ENCODE data around the gene PRSS56. TPM values are rescaled to one million over a fixed set of nuclear protein-coding genes. Genes with fewer than 3 reads are reported as not detected.
"Not testable (repeated sequence)": the region's sequence is repeated elsewhere in the genome, so short reads cannot be mapped to it uniquely, and the experiment has no call there.

Gene PRSS56
- total RNA-seq, 1 donor from 2014 or later, result not detected

- no peak for DNase-seq (ENCODE audit: low read depth)
These were observed 5.7 kb downstream of the PRSS56 start, which contains the start of gene CHRND for GRCh38 chr2:232525791-232526371. Gene CHRND, plus strand, starts transcription at chr2:232526160. Its CDS starts 56 bp downstream, at chr2:232526216.

- DNase-seq (ENCODE audit: low read depth), result no peak
These were observed 6.3 kb downstream of the PRSS56 start for GRCh38 chr2:232526372-232526941.

GRCh38 chr2:232527905-232528470 is 7.8 kb downstream of the PRSS56 start:
- no peak for DNase-seq (ENCODE audit: low read depth)

GRCh38 chr2:232528746-232529460 is 8.7 kb downstream of the PRSS56 start:
- no peak for DNase-seq (ENCODE audit: low read depth)

GRCh38 chr2:232529806-232530547 is 9.8 kb downstream of the PRSS56 start:
- no peak for DNase-seq (ENCODE audit: low read depth)

- DNase-seq (ENCODE audit: low read depth), result no peak
These were observed 10.6 kb downstream of the PRSS56 start for GRCh38 chr2:232530626-232531260.

- DNase-seq (ENCODE audit: low read depth), result no peak
These were observed 12.2 kb downstream of the PRSS56 start for GRCh38 chr2:232532419-232532818.

GRCh38 chr2:232532821-232533220 is 12.6 kb downstream of the PRSS56 start:
- not testable (repeated sequence) for DNase-seq (ENCODE audit: low read depth)

GRCh38 chr2:232533944-232534710 is 13.9 kb downstream of the PRSS56 start:
- no peak for DNase-seq (ENCODE audit: low read depth)

GRCh38 chr2:232534940-232535651 is 14.9 kb downstream of the PRSS56 start:
- DNase-seq (ENCODE audit: low read depth), result no peak

GRCh38 chr2:232535761-232536530 is 15.8 kb downstream of the PRSS56 start:
- no peak for DNase-seq (ENCODE audit: low read depth)

GRCh38 chr2:232537079-232537478 is 16.9 kb downstream of the PRSS56 start:
- DNase-seq (ENCODE audit: low read depth), result no peak

- DNase-seq (ENCODE audit: low read depth), result no peak
These were observed 17.3 kb downstream of the PRSS56 start for GRCh38 chr2:232537499-232537898.

GRCh38 chr2:232538671-232539070 is 18.5 kb downstream of the PRSS56 start:
- no peak for DNase-seq (ENCODE audit: low read depth)

- no peak for DNase-seq (ENCODE audit: low read depth)
These were observed 19.4 kb downstream of the PRSS56 start, which contains the start of gene CHRNG for GRCh38 chr2:232539298-232540231. Gene CHRNG, plus strand, starts transcription at chr2:232539692. Its CDS starts 56 bp downstream, at chr2:232539748.

- no peak for DNase-seq (ENCODE audit: low read depth)
These were observed 20.4 kb downstream of the PRSS56 start for GRCh38 chr2:232540441-232541041.

- no peak for DNase-seq (ENCODE audit: low read depth)
These were observed 21.2 kb downstream of the PRSS56 start for GRCh38 chr2:232541195-232541960.
